Lower leg skin (tissue), 3 donors: Measurements from ENCODE around the gene SPATC1L.

Experiments used
- POLR2A ChIP-seq, 2 donors: fragments of 450-650 bp; IDR thresholded peaks; one replicate each; pipeline ENCODE4 v1.6.1; 2016 to 2017; ENCODE audit warnings: antibody characterized with exemption in 2 of 2, mild to moderate bottlenecking in 1 of 2, moderate library complexity in 1 of 2
- TF ChIP-seq, protein P1 (sequence below), 3 donors: fragments of 450-650 bp; IDR thresholded peaks; one replicate each; pipeline ENCODE4 v1.5.1; 2016; ENCODE audit warnings: antibody characterized with exemption in 3 of 3, mild to moderate bottlenecking in 3 of 3, moderate library complexity in 2 of 3

DNA sequence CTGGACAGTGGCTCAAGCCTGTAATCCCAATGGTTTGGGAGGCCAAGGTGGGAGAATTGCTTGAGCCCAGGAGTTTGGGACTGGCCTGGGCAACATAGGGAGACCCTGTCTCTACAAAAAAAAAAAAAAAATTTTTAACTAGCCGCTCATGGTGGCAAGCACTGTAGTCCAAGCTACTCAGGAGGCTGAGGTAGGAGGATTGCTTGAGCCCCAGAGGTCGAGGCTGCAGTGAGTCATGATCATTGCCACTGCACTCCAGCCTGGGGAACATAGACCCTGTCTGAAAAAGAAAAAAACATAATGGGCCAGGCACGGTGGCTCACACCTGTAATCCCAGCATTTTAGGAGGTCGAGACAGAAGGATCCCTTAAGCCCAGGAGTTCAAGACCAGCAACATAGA lies 5.3 kb downstream of the SPATC1L start:
- TF ChIP-seq, protein P1, sequence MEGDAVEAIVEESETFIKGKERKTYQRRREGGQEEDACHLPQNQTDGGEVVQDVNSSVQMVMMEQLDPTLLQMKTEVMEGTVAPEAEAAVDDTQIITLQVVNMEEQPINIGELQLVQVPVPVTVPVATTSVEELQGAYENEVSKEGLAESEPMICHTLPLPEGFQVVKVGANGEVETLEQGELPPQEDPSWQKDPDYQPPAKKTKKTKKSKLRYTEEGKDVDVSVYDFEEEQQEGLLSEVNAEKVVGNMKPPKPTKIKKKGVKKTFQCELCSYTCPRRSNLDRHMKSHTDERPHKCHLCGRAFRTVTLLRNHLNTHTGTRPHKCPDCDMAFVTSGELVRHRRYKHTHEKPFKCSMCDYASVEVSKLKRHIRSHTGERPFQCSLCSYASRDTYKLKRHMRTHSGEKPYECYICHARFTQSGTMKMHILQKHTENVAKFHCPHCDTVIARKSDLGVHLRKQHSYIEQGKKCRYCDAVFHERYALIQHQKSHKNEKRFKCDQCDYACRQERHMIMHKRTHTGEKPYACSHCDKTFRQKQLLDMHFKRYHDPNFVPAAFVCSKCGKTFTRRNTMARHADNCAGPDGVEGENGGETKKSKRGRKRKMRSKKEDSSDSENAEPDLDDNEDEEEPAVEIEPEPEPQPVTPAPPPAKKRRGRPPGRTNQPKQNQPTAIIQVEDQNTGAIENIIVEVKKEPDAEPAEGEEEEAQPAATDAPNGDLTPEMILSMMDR (IDR thresholded peaks at IDR 0.05): no peak
- no peak for TF ChIP-seq POLR2A (IDR thresholded peaks at IDR 0.05)
